Measurements from ENCODE around the gene MGMT.

GRCh38 chr10:129765664-129766550, 298.9 kb downstream of the MGMT start:
- TF ChIP-seq CTCF (IDR thresholded peaks at IDR 0.05) (no peak), EP300 (IDR thresholded peaks at IDR 0.05) (no peak)

Measured in ovary (tissue), 3 donors.